SK-N-SH treated with all-trans-retinoic acid at 6 μM for 48 hours (cell line): ENCODE data around the gene METTL27.

Experiments used
- ATAC-seq: fragments of 200-7000 bp; cut with Tn5 transposase; 3 replicates; pipeline ENCODE4 v1.9.1; 2020; ENCODE audit warnings: mild to moderate bottlenecking, moderate library complexity
- ARNTL ChIP-seq: fragments of 450-650 bp; formaldehyde crosslinking; IDR thresholded peaks from 2 replicates; pipeline ENCODE4 v1.5.0; 2020; ENCODE audit warnings: low read depth, mild to moderate bottlenecking, moderate library complexity, borderline replicate concordance
- BACH2 ChIP-seq: fragments of 250-450 bp; sonication (Bioruptor Pico); IDR thresholded peaks from 2 replicates; pipeline ENCODE4 v1.9.0; 2021; ENCODE audit warnings: mild to moderate bottlenecking, borderline replicate concordance
- CREB5 ChIP-seq: fragments of 250-450 bp; sonication (Bioruptor Pico); IDR thresholded peaks from 2 replicates; pipeline ENCODE4 v1.5.1; 2020; ENCODE audit warnings: low read depth, mild to moderate bottlenecking, moderate library complexity
- CSDC2 ChIP-seq: fragments of 250-450 bp; sonication (Bioruptor Pico); IDR thresholded peaks from 2 replicates; pipeline ENCODE4 v1.5.0; 2020; ENCODE audit warnings: mild to moderate bottlenecking, moderate library complexity
- ISL1 ChIP-seq: fragments of 250-450 bp; sonication (Bioruptor Pico); IDR thresholded peaks from 2 replicates; pipeline ENCODE4 v2.1.2; 2022; ENCODE audit warnings: mild to moderate bottlenecking, moderate library complexity
- PPARA ChIP-seq: fragments of 250-450 bp; sonication (Bioruptor Pico); IDR thresholded peaks from 2 replicates; pipeline ENCODE4 v1.5.0; 2020; ENCODE audit warnings: mild to moderate bottlenecking, borderline replicate concordance
- RARB ChIP-seq: fragments of 250-450 bp; sonication (Bioruptor Pico); IDR thresholded peaks from 2 replicates; pipeline ENCODE4 v1.8.0; 2021; ENCODE audit warnings: mild to moderate bottlenecking, moderate library complexity
- SNAI2 ChIP-seq: fragments of 250-450 bp; sonication (Bioruptor Pico); IDR thresholded peaks from 2 replicates; pipeline ENCODE4 v1.5.0; 2020; ENCODE audit warnings: mild to moderate bottlenecking, moderate library complexity
- TCF4 ChIP-seq: fragments of 250-450 bp; sonication (Bioruptor Pico); IDR thresholded peaks from 2 replicates; pipeline ENCODE4 v1.8.0; 2021; ENCODE audit warnings: mild to moderate bottlenecking, moderate library complexity, borderline replicate concordance
- TOX ChIP-seq: fragments of 250-450 bp; sonication (Bioruptor Pico); IDR thresholded peaks from 2 replicates; pipeline ENCODE4 v1.8.0; 2021; ENCODE audit warnings: mild to moderate bottlenecking, moderate library complexity, borderline replicate concordance
- ZFP30 ChIP-seq: fragments of 450-650 bp; formaldehyde crosslinking; IDR thresholded peaks from 2 replicates; pipeline ENCODE4 v1.5.0; 2022; ENCODE audit warnings: mild to moderate bottlenecking, moderate library complexity
- ZNF565 ChIP-seq: fragments of 450-650 bp; formaldehyde crosslinking; conservative IDR thresholded peaks from 2 replicates; pipeline ENCODE4 v1.5.0; 2020; ENCODE audit warnings: low read depth, mild to moderate bottlenecking, moderate library complexity
- ZNF8 ChIP-seq: fragments of 450-650 bp; formaldehyde crosslinking; IDR thresholded peaks from 2 replicates; pipeline ENCODE4 v1.5.0; 2020; ENCODE audit warnings: mild to moderate bottlenecking, moderate library complexity
- TF ChIP-seq, protein P1 (sequence below): fragments of 250-450 bp; sonication (Bioruptor Pico); IDR thresholded peaks from 2 replicates; pipeline ENCODE4 v1.5.1; 2021; ENCODE audit warnings: mild to moderate bottlenecking, moderate library complexity
- TF ChIP-seq, protein P2 (sequence below): fragments of 250-450 bp; sonication (Bioruptor Pico); IDR thresholded peaks from 2 replicates; pipeline ENCODE4 v1.8.0; 2021; ENCODE audit warnings: low read depth, mild to moderate bottlenecking, moderate library complexity, borderline replicate concordance
- TF ChIP-seq, protein P3 (sequence below): fragments of 250-450 bp; sonication (Bioruptor Pico); IDR thresholded peaks from 2 replicates; pipeline ENCODE4 v1.5.0; 2020; ENCODE audit warnings: mild to moderate bottlenecking, moderate library complexity

The METTL27 gene

DNA sequence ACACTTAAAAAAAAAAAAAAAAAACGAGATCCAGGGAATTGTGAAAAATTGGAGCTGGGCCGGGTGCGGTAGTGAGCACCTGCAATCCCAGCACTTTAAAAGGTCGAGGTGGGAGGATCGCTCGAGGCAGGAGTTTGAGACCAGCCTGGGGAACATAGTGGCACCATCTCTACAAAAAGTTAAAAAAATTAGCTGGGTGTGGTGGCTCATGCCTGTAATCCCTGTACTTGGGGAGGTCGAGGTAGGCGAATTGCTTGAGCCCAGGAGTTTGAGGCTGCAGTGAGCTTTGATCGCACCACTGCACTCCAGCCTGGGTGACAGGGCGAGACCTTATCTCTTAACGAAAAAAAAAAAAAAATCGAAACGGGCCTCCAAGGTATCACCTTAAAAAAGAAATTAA, 9.5 kb downstream of the METTL27 start (continued):
- TF ChIP-seq TOX (CRISPR knock-in tag): no peak
- TF ChIP-seq ISL1 (CRISPR knock-in tag): no peak
- no peak for TF ChIP-seq ARNTL (CRISPR knock-in tag)
- TF ChIP-seq ZFP30 (CRISPR knock-in tag): no peak
- no peak for TF ChIP-seq PPARA (CRISPR knock-in tag)
- TF ChIP-seq TCF4 (CRISPR knock-in tag): no peak
- no peak for TF ChIP-seq ZNF565 (CRISPR knock-in tag)
- no peak for TF ChIP-seq CSDC2
- no peak for TF ChIP-seq CREB5 (CRISPR knock-in tag)
- no peak for TF ChIP-seq RARB (CRISPR knock-in tag)

- ATAC-seq: no peak
- no peak for TF ChIP-seq CREB5 (CRISPR knock-in tag)
- TF ChIP-seq TCF4 (CRISPR knock-in tag): no peak
- TF ChIP-seq PPARA (CRISPR knock-in tag): no peak
- TF ChIP-seq BACH2 (CRISPR knock-in tag): no peak
- TF ChIP-seq, protein P1, sequence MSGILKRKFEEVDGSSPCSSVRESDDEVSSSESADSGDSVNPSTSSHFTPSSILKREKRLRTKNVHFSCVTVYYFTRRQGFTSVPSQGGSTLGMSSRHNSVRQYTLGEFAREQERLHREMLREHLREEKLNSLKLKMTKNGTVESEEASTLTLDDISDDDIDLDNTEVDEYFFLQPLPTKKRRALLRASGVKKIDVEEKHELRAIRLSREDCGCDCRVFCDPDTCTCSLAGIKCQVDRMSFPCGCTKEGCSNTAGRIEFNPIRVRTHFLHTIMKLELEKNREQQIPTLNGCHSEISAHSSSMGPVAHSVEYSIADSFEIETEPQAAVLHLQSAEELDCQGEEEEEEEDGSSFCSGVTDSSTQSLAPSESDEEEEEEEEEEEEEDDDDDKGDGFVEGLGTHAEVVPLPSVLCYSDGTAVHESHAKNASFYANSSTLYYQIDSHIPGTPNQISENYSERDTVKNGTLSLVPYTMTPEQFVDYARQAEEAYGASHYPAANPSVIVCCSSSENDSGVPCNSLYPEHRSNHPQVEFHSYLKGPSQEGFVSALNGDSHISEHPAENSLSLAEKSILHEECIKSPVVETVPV: no peak
- TF ChIP-seq, protein P2, sequence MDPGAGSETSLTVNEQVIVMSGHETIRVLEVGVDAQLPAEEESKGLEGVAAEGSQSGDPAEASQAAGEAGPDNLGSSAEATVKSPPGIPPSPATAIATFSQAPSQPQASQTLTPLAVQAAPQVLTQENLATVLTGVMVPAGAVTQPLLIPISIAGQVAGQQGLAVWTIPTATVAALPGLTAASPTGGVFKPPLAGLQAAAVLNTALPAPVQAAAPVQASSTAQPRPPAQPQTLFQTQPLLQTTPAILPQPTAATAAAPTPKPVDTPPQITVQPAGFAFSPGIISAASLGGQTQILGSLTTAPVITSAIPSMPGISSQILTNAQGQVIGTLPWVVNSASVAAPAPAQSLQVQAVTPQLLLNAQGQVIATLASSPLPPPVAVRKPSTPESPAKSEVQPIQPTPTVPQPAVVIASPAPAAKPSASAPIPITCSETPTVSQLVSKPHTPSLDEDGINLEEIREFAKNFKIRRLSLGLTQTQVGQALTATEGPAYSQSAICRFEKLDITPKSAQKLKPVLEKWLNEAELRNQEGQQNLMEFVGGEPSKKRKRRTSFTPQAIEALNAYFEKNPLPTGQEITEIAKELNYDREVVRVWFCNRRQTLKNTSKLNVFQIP: no peak
These were observed 10.3 kb downstream of the METTL27 start for GRCh38 chr7:73831834-73832651.

GRCh38 chr7:73831584-73831833, 10.8 kb downstream of the METTL27 start:
- TF ChIP-seq CREB5 (CRISPR knock-in tag) (no peak), RARB (CRISPR knock-in tag) (no peak), ZNF8 (CRISPR knock-in tag) (no peak), ZFP30 (CRISPR knock-in tag) (no peak), TOX (CRISPR knock-in tag) (no peak), ISL1 (CRISPR knock-in tag) (no peak), BACH2 (CRISPR knock-in tag) (no peak), SNAI2 (CRISPR knock-in tag) (no peak)
- TF ChIP-seq, protein P3, sequence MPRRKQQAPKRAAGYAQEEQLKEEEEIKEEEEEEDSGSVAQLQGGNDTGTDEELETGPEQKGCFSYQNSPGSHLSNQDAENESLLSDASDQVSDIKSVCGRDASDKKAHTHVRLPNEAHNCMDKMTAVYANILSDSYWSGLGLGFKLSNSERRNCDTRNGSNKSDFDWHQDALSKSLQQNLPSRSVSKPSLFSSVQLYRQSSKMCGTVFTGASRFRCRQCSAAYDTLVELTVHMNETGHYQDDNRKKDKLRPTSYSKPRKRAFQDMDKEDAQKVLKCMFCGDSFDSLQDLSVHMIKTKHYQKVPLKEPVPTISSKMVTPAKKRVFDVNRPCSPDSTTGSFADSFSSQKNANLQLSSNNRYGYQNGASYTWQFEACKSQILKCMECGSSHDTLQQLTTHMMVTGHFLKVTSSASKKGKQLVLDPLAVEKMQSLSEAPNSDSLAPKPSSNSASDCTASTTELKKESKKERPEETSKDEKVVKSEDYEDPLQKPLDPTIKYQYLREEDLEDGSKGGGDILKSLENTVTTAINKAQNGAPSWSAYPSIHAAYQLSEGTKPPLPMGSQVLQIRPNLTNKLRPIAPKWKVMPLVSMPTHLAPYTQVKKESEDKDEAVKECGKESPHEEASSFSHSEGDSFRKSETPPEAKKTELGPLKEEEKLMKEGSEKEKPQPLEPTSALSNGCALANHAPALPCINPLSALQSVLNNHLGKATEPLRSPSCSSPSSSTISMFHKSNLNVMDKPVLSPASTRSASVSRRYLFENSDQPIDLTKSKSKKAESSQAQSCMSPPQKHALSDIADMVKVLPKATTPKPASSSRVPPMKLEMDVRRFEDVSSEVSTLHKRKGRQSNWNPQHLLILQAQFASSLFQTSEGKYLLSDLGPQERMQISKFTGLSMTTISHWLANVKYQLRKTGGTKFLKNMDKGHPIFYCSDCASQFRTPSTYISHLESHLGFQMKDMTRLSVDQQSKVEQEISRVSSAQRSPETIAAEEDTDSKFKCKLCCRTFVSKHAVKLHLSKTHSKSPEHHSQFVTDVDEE (CRISPR knock-in tag): no peak
- TF ChIP-seq, all 23 proteins: peak for 0
- no peak for ATAC-seq
